Superior temporal gyrus (tissue), 1 donor: ENCODE data around the gene DCDC1.

Experiments used
- DNase-seq: peaks from one replicate; pipeline ENCODE4 v3.0.0-alpha.2; 2016; ENCODE audit errors: extremely low spot score

The DCDC1 gene

GRCh38 chr11:31106968-31107576 lies 262.5 kb downstream of the DCDC1 start:
- peak; percentile 80 for DNase-seq

GRCh38 chr11:31106326-31106725 lies 263.2 kb downstream of the DCDC1 start:
- DNase-seq: no peak

- DNase-seq: no peak
Observed at GRCh38 chr11:31102875-31103274, 266.7 kb downstream of the DCDC1 start.

DNA sequence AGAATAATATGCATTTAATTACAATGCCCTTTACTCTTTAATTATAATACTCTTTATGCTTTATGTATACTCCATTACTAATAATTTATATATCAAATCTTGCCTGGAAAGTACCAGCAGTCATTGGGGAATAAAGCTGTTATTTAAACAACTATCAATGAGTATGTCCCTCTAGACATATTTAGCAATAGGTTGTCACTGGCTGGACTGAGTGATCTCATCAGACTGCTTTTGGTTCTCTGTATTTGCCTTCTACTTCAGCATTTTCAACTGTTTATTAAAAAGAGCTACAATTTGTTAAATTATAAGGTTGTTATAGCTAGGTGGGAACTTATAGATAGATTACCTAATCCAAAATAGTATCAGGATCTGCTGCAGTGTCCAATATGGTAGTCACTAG lies 267.2 kb downstream of the DCDC1 start:
- no peak for DNase-seq

DNA sequence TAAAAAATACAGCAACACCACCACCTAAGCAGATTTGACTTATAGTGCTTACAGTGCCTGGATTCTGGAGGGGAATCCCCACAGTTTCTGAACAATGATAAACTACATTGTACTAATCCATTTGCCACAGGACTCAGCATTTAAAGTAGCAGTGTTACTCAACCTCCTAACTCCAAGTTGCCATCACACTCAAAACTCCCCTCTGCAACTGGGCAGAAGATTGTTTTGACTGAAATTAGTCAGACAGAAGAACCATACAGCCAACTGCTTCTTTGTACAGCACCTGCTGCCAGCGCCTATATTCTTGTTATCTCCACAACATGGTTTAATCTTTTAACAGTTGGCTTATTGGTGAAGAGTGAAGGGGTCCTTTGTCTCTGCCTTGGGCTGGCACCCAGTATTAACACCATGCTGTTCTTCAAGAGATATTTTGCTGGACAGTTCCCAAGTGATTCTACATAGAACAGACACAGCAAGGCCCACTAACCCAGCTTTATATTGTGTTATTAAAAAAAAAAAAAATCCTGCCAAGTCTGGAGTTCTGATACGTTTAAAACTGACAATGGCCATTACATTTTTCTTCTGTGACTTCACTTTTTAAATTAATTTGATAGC lies 273.2 kb downstream of the DCDC1 start:
- DNase-seq: no peak

DNA sequence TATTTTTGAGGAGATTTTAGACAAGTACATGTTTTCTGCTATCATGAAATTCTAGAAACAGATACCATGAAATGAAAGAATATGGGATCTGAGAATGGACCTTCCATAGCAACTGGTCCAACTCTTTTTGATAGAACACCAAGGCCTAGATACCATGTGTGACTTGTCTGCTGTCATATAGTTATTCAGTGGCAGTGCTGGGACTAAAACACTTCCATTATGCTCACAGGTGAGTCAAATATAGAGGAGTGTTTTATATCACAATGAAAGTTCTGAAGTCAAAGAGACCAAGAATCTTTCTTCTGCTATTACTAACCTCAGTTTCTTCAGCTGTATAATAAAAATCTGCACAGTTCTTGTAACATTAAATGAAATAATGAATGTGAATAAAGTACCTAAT lies 276.9 kb downstream of the DCDC1 start:
- no peak for DNase-seq

DNA sequence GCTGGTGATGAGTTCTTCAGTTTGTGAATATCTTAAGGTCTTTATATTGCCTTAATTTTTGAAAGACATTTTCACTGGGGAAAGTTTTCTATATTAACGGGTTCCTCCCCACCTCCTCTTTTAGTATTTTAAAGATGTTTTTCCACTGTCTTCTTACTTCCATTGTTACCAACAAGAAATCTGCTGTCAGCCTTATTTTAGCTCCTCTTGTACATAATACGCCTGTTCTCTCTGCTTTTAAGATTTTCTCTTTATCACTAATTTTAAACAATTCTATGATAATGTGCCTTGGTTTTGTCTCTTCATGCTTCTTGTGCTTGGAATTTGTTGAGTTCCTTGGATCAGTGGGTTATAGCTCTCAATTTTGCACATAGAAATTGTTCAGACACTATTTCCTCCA lies 280.4 kb downstream of the DCDC1 start:
- DNase-seq: no peak

DNA sequence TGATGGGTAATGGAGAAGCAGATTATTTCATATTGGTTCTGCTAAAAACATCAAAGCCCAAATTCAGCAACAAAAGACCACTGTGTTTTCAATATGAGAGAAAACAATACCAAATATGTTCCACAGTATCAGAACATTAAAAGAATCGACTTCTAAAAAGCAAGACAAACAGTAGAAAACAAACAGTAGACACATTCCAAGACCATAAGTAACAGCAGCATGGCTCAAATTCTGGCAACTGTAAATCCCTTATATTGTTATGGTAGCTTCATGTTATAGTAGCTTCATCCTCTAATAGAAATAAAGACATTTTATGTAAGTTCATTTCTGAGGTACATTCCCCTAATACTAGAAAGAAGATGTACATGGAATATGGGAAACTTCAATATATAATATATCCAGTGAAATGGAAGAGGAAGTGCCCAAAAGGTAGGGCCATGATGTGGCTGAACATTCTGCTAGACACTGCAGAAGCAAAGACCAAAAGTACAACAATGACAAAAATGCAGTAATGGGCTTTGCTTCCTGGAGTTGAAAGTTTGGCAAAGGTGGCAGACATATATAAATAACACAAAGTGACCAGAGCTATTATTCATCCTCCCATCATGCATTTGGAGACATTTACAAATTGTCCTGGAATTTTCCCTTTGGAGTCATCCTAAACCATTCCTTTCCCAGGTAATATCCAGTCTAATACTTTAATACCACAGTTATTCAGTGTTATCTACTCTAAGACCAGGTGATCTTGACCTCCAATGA lies 299.9 kb downstream of the DCDC1 start:
- no peak for DNase-seq

- no peak for DNase-seq
Observed at GRCh38 chr11:31060880-31061279, 308.7 kb downstream of the DCDC1 start.

GRCh38 chr11:31059529-31059928 lies 310.0 kb downstream of the DCDC1 start:
- DNase-seq: no peak

- DNase-seq: no peak
Observed at GRCh38 chr11:31050061-31050765, 319.3 kb downstream of the DCDC1 start.

DNA sequence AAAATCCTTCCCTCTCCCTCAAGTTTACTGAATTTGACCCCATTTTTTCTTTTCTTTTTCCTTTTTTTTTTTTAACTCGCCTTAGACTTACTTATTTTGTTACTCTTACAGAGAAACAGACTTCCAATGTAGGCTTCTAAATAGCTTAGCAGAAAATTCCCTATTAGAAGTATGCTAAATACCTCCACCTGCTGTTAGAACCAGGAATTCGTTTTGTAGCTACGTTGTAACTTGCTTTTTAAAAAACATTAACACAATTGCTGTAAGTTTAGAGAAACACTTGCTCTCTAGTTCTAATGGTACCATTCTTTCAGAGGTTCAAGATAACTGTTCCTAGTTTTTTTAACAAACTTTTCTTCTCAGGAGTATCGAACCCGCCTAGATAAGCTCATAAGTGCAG lies 324.2 kb downstream of the DCDC1 start:
- DNase-seq: no peak

DNA sequence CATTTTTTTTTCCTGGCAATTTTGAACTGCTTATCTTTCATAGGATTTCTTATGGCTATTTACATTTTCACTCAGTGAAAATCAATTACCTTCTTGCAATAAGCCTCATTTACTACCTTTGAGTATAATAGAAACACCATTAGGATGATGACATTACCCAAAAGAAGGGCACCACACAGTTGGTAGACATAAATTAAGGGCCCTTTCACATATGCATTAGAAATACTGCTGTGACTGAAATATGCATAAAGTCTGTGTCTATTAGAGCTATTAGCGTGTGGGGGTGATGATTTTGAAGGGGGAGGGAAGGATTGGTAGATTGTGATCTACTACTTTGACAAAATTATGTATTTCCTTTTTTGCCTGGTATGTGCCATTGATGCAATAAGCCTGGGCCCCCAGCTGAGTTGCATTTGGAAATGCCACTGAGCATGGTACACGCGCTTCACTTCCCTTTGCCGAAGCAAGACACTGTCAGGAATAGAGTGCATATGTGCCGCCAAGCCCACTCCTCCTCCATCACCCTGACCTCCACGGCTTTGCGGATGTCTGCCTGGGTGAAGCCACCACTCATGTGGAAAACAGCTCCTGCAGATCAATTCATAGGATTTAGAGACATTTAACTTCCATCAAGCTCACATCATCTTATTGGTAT lies 339.3 kb downstream of the DCDC1 start:
- no peak for DNase-seq

DNA sequence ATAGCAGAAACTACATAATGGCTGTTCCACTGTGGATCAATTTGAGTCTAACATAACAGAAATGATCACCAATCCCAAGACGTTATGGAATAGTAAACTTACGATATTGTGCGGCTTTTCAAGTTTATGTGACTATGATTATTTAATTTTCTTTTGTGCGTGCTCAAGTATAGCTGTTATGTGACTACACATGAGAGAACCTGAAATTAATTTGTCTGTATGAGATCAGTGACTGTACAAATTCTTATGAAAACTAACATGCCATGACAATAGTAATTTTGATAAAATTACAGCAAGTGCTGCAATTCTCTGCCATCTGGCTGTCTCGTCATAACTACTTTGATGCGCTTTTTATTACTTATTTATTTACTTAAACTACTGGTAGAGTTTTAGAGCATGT lies 343.2 kb downstream of the DCDC1 start:
- DNase-seq: no peak

DNA sequence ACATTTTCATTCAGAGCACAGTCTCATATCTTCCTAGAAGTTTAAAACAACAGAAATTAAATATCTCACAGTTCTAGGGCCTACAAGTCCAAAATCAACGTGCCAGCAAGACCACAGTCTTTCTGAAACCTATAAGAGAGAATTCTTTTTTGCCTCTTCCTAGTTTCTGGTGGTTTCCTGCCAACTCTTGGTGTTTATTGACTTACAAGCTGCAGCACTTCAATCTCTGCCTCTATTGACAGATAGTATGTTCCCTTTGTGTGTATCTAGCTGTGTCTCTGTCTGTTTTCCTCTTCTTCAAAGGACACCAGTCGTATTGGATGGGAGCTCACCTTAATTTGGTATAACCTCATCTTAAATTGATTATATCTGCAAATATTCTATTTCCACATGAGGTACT lies 347.5 kb downstream of the DCDC1 start:
- DNase-seq: no peak

- no peak for DNase-seq
Observed at GRCh38 chr11:31019786-31020185, 349.8 kb downstream of the DCDC1 start.

DNA sequence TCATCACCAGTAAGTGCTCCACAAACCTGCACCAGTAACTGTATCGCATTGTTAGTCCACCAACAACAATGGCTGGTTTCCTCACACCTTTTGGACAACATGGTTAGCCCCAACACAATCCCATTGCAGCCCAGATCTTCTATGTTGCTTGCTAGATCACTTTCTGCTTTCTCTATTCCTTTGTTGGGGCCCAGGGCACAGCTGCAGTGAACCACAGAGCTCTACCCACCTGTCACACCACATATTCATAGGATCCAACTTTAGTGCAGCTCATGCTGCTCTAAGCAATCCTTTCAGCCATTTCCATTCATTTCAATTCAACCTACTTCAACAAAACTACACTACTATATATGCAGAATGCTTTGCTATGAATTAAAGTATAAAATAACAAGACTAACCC lies 364.3 kb downstream of the DCDC1 start:
- no peak for DNase-seq

- DNase-seq: no peak
Observed at GRCh38 chr11:31001427-31001826, 368.1 kb downstream of the DCDC1 start.

GRCh38 chr11:31000381-31000780 lies 369.2 kb downstream of the DCDC1 start:
- no peak for DNase-seq

DNA sequence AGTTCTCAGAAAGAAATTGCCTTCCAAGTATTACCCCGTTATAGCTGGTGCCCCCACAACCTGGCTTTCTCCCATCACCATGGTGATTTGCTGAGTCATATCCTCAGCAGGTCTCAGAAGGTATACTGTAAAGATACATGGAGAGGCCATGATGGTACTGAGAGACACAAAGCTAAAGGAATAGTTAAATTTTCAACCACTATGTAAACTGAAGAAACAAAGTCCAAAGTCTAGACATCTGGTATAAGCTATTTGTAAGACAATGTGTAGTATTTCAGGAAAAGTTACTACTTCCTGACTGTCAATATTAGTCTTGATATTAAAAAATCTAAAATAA lies 377.1 kb downstream of the DCDC1 start:
- no peak for DNase-seq

DNA sequence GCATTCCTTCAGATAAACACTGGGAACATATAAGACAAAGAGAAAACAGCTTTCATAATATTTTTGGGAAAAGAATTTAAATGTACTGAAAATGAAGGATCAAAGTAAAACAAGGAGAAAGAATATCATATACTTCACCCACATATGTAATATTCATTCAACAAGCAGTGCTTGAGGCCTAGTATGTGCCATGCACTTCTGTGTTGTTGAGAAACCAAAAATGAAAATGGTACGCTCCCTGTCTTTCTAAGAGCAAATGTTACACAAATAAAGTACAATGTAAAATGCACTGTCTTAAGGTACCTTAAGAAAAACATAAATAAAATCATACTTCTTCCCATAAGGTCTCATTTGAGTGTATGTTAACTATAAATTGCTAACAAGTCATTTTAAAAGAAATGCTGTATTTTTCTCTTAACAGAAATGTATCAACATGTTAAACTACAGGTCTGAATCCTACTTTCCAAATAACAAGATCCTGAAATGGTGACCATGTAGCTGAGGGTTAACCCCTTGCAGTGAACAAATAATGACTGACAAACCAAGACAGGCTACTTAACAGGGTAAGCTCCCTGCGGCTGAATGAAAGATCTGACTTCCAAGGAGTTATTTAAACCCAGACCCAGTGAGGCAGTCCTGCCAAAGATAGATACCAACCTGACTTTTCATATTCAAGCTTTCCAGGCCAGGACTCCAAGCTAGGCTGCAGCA lies 377.6 kb downstream of the DCDC1 start:
- no peak for DNase-seq

DNA sequence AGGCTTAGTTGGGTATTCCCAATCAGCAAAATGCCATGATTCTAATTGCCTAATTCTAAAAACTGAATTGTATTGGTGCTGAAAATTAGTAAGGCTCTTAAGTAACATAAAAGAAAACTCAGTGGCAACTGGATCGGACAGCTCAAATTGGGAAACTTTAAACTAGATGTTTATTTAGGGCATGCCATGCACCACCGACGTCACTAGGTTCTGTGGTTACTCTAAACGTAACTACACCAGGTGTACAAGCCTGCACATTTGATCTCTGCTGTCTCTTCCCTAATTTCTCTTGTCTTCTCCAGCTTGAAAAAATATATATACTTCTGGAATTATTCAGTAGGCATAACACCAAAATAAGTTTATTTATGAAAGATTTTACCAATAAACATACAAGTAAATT lies 378.2 kb downstream of the DCDC1 start:
- no peak for DNase-seq
